HepG2 (cell line): ENCODE results near the gene EFNA2. TPM values are rescaled to one million over a fixed set of nuclear protein-coding genes. Genes with fewer than 3 reads are reported as not detected.
A peak's percentile ranks its signal among the peaks of the same experiment; 100 is the strongest.

Source experiments
- GTF3A ChIP-seq: sonication (generic); formaldehyde crosslinking; conservative IDR thresholded peaks from 2 replicates; pipeline ENCODE4 v1.4.0; 2020; ENCODE audit warnings: mild to moderate bottlenecking, missing genetic modification reagents
- HOXD1 ChIP-seq: sonication (generic); formaldehyde crosslinking; IDR thresholded peaks from 2 replicates; pipeline ENCODE4 v1.5.0; 2020; ENCODE audit warnings: missing genetic modification reagents
- ISX ChIP-seq: sonication (generic); formaldehyde crosslinking; conservative IDR thresholded peaks from 2 replicates; pipeline ENCODE4 v1.5.0; 2020; ENCODE audit warnings: missing genetic modification reagents
- SOX13 ChIP-seq, 3 experiments: fragments of 450-650 bp in 1 of 3; sonication (generic) in 1 of 3; formaldehyde crosslinking in 1 of 3; IDR thresholded peaks in 2 of 3; conservative IDR thresholded peaks in 1 of 3; 2 replicates each; pipeline versions ENCODE4 v1.5.0 to v1.6.1; 2016 to 2020; ENCODE audit warnings: antibody characterized with exemption in 1 of 3, mild to moderate bottlenecking in 1 of 3, missing compliant biosample characterization in 1 of 3, missing genetic modification reagents in 1 of 3, moderate library complexity in 1 of 3
- TEAD2 ChIP-seq: sonication (generic); formaldehyde crosslinking; IDR thresholded peaks from 2 replicates; pipeline ENCODE4 v1.9.0; 2021; ENCODE audit warnings: missing genetic modification reagents
- TMF1 ChIP-seq: sonication (generic); formaldehyde crosslinking; IDR thresholded peaks from 2 replicates; pipeline ENCODE4 v1.8.1; 2022; ENCODE audit warnings: low read depth, missing genetic modification reagents
- ZFP36L1 ChIP-seq: sonication (generic); formaldehyde crosslinking; IDR thresholded peaks from 2 replicates; pipeline ENCODE4 v1.8.0; 2022; ENCODE audit warnings: mild to moderate bottlenecking, missing genetic modification reagents, moderate library complexity
- ZKSCAN5 ChIP-seq: sonication (generic); formaldehyde crosslinking; IDR thresholded peaks from 2 replicates; pipeline ENCODE4 v1.5.1; 2020; ENCODE audit warnings: mild to moderate bottlenecking, missing genetic modification reagents
- ZNF446 ChIP-seq: sonication (generic); formaldehyde crosslinking; IDR thresholded peaks from 2 replicates; pipeline ENCODE4 v1.5.0; 2020; ENCODE audit warnings: mild to moderate bottlenecking, missing genetic modification reagents
- ZNF790 ChIP-seq: sonication (generic); formaldehyde crosslinking; IDR thresholded peaks from 2 replicates; pipeline ENCODE4 v1.8.0; 2022; ENCODE audit warnings: missing genetic modification reagents, mild to moderate bottlenecking, borderline replicate concordance
- ZNF850 ChIP-seq: sonication (generic); formaldehyde crosslinking; conservative IDR thresholded peaks from 2 replicates; pipeline ENCODE4 v1.9.0; 2021; ENCODE audit warnings: mild to moderate bottlenecking, missing genetic modification reagents
- polyA plus RNA-seq, 8 experiments: library from polyadenylated mRNA; depleted of rRNA in 3 of 8; stranded (reverse) in 7 of 8; unstranded in 1 of 8; fragments of >200 nt; fragmentation: Illumina TruSeq in 4 of 8; extraction: Trizol in 4 of 8; gene quantifications; 2 replicates each; pipeline versions ENCODE4 v1.2.1 to v1.2.3, GENCODE V29; 2011 to 2016; ENCODE audit warnings: low read depth in 4 of 8, missing spikeins in 1 of 8, mixed read lengths in 1 of 8; ENCODE audit not compliant: insufficient read depth in 1 of 8
- total RNA-seq, 5 experiments: library from RNA; depleted of rRNA; stranded (reverse); fragments of >200 nt; fragmentation: Illumina TruSeq; extraction: Trizol; gene quantifications; 2 replicates each; pipeline ENCODE4 v1.2.3, GENCODE V29; 2016; ENCODE audit warnings: low read depth in 1 of 5
- TF ChIP-seq, protein P1 (sequence below): sonication (generic); formaldehyde crosslinking; IDR thresholded peaks from 2 replicates; pipeline ENCODE4 v1.4.0; 2020; ENCODE audit warnings: missing genetic modification reagents; ENCODE audit errors: not compliant biosample characterization
- TF ChIP-seq, protein P2 (sequence below): IDR thresholded peaks from 2 replicates; pipeline ENCODE4 v1.6.1; 2016
- TF ChIP-seq, protein P3 (sequence below): sonication (generic); formaldehyde crosslinking; IDR thresholded peaks from 2 replicates; pipeline ENCODE4 v1.5.0; 2020; ENCODE audit warnings: mild to moderate bottlenecking, missing genetic modification reagents
- TF ChIP-seq, protein P4 (sequence below), 2 experiments: sonication (generic) in 1 of 2; formaldehyde crosslinking in 1 of 2; IDR thresholded peaks; 2 replicates each; pipeline versions ENCODE4 v1.6.1 to v1.9.0; 2014 to 2022; ENCODE audit warnings: antibody characterized with exemption in 1 of 2, borderline replicate concordance in 1 of 2, inconsistent platforms in 1 of 2, low read depth in 1 of 2, missing genetic modification reagents in 1 of 2
- TF ChIP-seq, protein P5 (sequence below): sonication (generic); formaldehyde crosslinking; IDR thresholded peaks from 2 replicates; pipeline ENCODE4 v1.8.0; 2022; ENCODE audit warnings: mild to moderate bottlenecking, missing genetic modification reagents; ENCODE audit not compliant: insufficient replicate concordance

Gene EFNA2
- total and polyA plus RNA-seq, 2 of the 13 experiments (the other 11 are each of a cell fraction or from before 2014, with no cell fraction given), result 6.0 to 9.9 TPM

DNA sequence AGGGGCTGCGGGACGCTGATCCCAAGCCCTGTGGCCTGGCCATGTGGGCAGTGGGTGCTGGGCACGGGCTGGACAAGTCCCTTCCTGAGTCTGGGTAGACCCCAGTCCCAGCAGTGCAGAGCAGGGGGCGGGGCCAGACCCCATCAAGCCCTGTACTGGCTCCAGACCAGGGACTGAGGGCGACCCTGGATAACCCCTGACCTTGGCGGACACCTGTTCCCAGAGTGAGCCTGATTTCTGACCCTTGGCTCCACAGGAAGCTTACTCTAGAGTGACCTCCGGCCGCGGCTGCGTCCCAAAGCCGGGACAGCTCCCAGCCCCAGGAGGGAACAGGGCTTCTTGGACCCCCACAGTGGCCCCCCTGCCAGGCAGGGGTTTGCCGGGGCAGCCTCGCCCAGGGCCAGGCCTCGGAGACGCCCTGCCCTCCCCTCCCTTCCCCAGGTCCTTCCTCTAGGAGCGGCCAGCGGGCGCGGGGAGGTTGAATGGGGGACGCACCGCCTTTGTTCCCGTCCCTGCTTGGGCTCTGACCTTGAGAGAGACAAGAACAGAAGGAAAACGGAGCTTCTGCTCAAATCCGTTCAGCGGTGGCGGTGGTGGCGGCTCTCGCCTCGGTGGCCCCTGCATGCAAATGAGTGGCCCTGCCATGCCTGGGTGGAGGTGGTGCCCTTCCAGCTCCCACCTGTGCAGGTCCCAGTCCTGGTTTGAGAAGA lies 2.3 kb upstream of the EFNA2 start (continued):
- TF ChIP-seq HOXD1 (CRISPR knock-in tag), result no peak
- TF ChIP-seq, protein P1, sequence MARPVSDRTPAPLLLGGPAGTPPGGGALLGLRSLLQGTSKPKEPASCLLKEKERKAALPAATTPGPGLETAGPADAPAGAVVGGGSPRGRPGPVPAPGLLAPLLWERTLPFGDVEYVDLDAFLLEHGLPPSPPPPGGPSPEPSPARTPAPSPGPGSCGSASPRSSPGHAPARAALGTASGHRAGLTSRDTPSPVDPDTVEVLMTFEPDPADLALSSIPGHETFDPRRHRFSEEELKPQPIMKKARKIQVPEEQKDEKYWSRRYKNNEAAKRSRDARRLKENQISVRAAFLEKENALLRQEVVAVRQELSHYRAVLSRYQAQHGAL (CRISPR knock-in tag), result no peak
- TF ChIP-seq TEAD2 (CRISPR knock-in tag), result no peak
- TF ChIP-seq ZKSCAN5 (CRISPR knock-in tag), result 0 out of 2 replicates have a peak, but pooled peaks have one; percentile 29
- no peak for TF ChIP-seq ZFP36L1 (CRISPR knock-in tag)
- TF ChIP-seq, protein P2, sequence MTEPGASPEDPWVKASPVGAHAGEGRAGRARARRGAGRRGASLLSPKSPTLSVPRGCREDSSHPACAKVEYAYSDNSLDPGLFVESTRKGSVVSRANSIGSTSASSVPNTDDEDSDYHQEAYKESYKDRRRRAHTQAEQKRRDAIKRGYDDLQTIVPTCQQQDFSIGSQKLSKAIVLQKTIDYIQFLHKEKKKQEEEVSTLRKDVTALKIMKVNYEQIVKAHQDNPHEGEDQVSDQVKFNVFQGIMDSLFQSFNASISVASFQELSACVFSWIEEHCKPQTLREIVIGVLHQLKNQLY (CRISPR knock-in tag), result 0 out of 2 replicates have a peak, but pooled peaks have one; percentile 12
- TF ChIP-seq ZNF850 (CRISPR knock-in tag), result no peak
- TF ChIP-seq, protein P3, sequence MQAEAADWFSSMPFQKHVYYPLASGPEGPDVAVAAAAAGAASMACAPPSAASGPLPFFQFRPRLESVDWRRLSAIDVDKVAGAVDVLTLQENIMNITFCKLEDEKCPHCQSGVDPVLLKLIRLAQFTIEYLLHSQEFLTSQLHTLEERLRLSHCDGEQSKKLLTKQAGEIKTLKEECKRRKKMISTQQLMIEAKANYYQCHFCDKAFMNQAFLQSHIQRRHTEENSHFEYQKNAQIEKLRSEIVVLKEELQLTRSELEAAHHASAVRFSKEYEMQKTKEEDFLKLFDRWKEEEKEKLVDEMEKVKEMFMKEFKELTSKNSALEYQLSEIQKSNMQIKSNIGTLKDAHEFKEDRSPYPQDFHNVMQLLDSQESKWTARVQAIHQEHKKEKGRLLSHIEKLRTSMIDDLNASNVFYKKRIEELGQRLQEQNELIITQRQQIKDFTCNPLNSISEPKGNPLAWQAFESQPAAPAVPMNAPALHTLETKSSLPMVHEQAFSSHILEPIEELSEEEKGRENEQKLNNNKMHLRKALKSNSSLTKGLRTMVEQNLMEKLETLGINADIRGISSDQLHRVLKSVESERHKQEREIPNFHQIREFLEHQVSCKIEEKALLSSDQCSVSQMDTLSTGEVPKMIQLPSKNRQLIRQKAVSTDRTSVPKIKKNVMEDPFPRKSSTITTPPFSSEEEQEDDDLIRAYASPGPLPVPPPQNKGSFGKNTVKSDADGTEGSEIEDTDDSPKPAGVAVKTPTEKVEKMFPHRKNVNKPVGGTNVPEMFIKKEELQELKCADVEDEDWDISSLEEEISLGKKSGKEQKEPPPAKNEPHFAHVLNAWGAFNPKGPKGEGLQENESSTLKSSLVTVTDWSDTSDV, result peak; percentile 73; the same call in 1 of the 2 replicates
- TF ChIP-seq, protein P4, sequence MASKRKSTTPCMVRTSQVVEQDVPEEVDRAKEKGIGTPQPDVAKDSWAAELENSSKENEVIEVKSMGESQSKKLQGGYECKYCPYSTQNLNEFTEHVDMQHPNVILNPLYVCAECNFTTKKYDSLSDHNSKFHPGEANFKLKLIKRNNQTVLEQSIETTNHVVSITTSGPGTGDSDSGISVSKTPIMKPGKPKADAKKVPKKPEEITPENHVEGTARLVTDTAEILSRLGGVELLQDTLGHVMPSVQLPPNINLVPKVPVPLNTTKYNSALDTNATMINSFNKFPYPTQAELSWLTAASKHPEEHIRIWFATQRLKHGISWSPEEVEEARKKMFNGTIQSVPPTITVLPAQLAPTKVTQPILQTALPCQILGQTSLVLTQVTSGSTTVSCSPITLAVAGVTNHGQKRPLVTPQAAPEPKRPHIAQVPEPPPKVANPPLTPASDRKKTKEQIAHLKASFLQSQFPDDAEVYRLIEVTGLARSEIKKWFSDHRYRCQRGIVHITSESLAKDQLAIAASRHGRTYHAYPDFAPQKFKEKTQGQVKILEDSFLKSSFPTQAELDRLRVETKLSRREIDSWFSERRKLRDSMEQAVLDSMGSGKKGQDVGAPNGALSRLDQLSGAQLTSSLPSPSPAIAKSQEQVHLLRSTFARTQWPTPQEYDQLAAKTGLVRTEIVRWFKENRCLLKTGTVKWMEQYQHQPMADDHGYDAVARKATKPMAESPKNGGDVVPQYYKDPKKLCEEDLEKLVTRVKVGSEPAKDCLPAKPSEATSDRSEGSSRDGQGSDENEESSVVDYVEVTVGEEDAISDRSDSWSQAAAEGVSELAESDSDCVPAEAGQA (IDR thresholded peaks at IDR 0.05; ENCODE audit: low read depth), result no peak
- TF ChIP-seq, protein P4 (CRISPR knock-in tag; IDR thresholded peaks at IDR 0.05; ENCODE audit: borderline replicate concordance), result no peak
- no peak for TF ChIP-seq ISX (CRISPR knock-in tag)
- TF ChIP-seq, protein P5, sequence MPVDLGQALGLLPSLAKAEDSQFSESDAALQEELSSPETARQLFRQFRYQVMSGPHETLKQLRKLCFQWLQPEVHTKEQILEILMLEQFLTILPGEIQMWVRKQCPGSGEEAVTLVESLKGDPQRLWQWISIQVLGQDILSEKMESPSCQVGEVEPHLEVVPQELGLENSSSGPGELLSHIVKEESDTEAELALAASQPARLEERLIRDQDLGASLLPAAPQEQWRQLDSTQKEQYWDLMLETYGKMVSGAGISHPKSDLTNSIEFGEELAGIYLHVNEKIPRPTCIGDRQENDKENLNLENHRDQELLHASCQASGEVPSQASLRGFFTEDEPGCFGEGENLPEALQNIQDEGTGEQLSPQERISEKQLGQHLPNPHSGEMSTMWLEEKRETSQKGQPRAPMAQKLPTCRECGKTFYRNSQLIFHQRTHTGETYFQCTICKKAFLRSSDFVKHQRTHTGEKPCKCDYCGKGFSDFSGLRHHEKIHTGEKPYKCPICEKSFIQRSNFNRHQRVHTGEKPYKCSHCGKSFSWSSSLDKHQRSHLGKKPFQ, result peak; percentile 69
- TF ChIP-seq ZNF790 (CRISPR knock-in tag), result no peak
- no peak for TF ChIP-seq TMF1 (CRISPR knock-in tag)
- TF ChIP-seq ZNF446 (CRISPR knock-in tag), result no peak
- TF ChIP-seq GTF3A (CRISPR knock-in tag), result no peak
- no peak for TF ChIP-seq SOX13 (IDR thresholded peaks at IDR 0.05)
- TF ChIP-seq SOX13 (CRISPR knock-in tag; conservative IDR thresholded peaks at IDR 0.05 in 1 of 2, IDR thresholded peaks at IDR 0.05 in 1 of 2), result 0 out of 4 replicates have a peak, but pooled peaks have one; percentile 25 to 43
